HepG2 (cell line): ENCODE results near the gene OR10V1. TPM values are rescaled to one million over a fixed set of nuclear protein-coding genes. Genes with fewer than 3 reads are reported as not detected.

Experiments
- ATAC-seq: fragments of 200-7000 bp; cut with Tn5 transposase; 3 replicates; pipeline ENCODE4 v1.9.1; 2020; ENCODE audit warnings: mild to moderate bottlenecking, moderate library complexity
- BruUV-seq: library from RNA; stranded (reverse); fragments of 400-500 nt; replicated peaks from 2 replicates; lab custom pipeline; 2021; lab: Mats Ljungman, UMichigan
- CTCF ChIA-PET: fragments of 300-600 bp; formaldehyde crosslinking; extraction: SDS; loops from one replicate; lab custom pipeline; 2021; ENCODE audit warnings: low total read pairs, inconsistent platforms, low intra/inter-chr PET ratio; lab: Yijun Ruan, JAX
- POLR2A ChIA-PET: fragments of 350-600 bp; sonication (Branson Sonifier 250); formaldehyde crosslinking; loops from one replicate; lab custom pipeline; 2020; ENCODE audit warnings: antibody characterized with exemption, inconsistent platforms; lab: Yijun Ruan, JAX
- DNase-seq: peaks from one replicate; pipeline ENCODE4 v3.0.0-alpha.2; 2015; ENCODE audit warnings: low spot score
- FAIRE-seq: peaks from 3 replicates; lab custom pipeline; 2011; peaks lifted over from hg19 to GRCh38; lab: Jason Lieb, UNC
- H2AFZ ChIP-seq: one replicate; pipeline ENCODE4 v1.6.1; 2011; ENCODE audit warnings: low read length, inconsistent platforms
- H3K27ac ChIP-seq: fragments of 300-600 bp; 3 replicates; pipeline ENCODE4 v1.8.0; 2011; ENCODE audit warnings: mixed run types, mild to moderate bottlenecking, mixed read lengths, low read length, inconsistent platforms; ENCODE audit not compliant: insufficient read depth; ENCODE audit errors: extremely low read length
- H3K27me3 ChIP-seq, 2 experiments: fragments of 200-600 bp in 1 of 2; 2 replicates in 1 of 2; 3 replicates in 1 of 2; pipeline versions ENCODE4 v1.6.0 to v1.8.0; 2011; ENCODE audit warnings: low read length in 2 of 2, mild to moderate bottlenecking in 2 of 2, moderate library complexity in 2 of 2, inconsistent platforms in 1 of 2; ENCODE audit not compliant: insufficient read depth in 2 of 2, control insufficient read depth in 1 of 2
- H3K36me3 ChIP-seq, 2 experiments: fragments of 200-600 bp in 1 of 2; replicated peaks in 1 of 2; 2 replicates in 1 of 2; 3 replicates in 1 of 2; pipeline versions ENCODE4 v1.5.1 to v1.8.0; 2011; ENCODE audit warnings: low read length in 2 of 2, inconsistent platforms in 1 of 2; ENCODE audit not compliant: insufficient read depth in 2 of 2, control insufficient read depth in 1 of 2
- H3K4me1 ChIP-seq: 2 replicates; pipeline ENCODE4 v1.5.1; 2012; ENCODE audit warnings: low read length, inconsistent platforms; ENCODE audit not compliant: insufficient read depth
- H3K4me2 ChIP-seq: 2 replicates; pipeline ENCODE4 v1.6.0; 2011; ENCODE audit warnings: low read depth, low read length, inconsistent platforms
- H3K4me3 ChIP-seq, 3 experiments: fragments of 200-600 bp in 1 of 3; sonication (generic), shearing (Covaris generic) in 1 of 3; replicated peaks in 1 of 3; 2 replicates each; pipeline ENCODE4 v1.5.1; 2011 to 2016; ENCODE audit warnings: low read length in 3 of 3, inconsistent platforms in 2 of 3, low read depth in 2 of 3, mild to moderate bottlenecking in 2 of 3, control low read depth in 1 of 3, mixed read lengths in 1 of 3; ENCODE audit not compliant: insufficient read depth in 1 of 3
- H3K79me2 ChIP-seq: one replicate; pipeline ENCODE4 v1.6.1; 2011; ENCODE audit warnings: low read length, inconsistent platforms; ENCODE audit not compliant: insufficient read depth
- H3K9ac ChIP-seq: 2 replicates; pipeline ENCODE4 v1.6.0; 2011; ENCODE audit warnings: mild to moderate bottlenecking, low read depth, low read length, inconsistent platforms; ENCODE audit not compliant: insufficient read depth
- H3K9me3 ChIP-seq: 2 replicates; pipeline ENCODE4 v1.5.1; 2012; ENCODE audit warnings: mild to moderate bottlenecking, low read length
- H4K20me1 ChIP-seq: 2 replicates; pipeline ENCODE4 v1.6.0; 2011; ENCODE audit warnings: inconsistent platforms, mild to moderate bottlenecking, low read length, moderate library complexity; ENCODE audit not compliant: insufficient read depth
- GATAD2A ChIP-seq: IDR thresholded peaks from 2 replicates; pipeline ENCODE4 v1.6.1; 2016
- MAFG ChIP-seq: sonication (generic); formaldehyde crosslinking; IDR thresholded peaks from 2 replicates; pipeline ENCODE4 v1.5.1; 2020; ENCODE audit warnings: mild to moderate bottlenecking, missing genetic modification reagents
- NFIC ChIP-seq: IDR thresholded peaks from 2 replicates; pipeline ENCODE4 v1.6.1; 2012; ENCODE audit warnings: mild to moderate bottlenecking, low read length, inconsistent platforms
- PRDM15 ChIP-seq: sonication (generic); formaldehyde crosslinking; IDR thresholded peaks from 2 replicates; pipeline ENCODE4 v1.4.0; 2020; ENCODE audit warnings: missing genetic modification reagents
- REL ChIP-seq: sonication (generic); formaldehyde crosslinking; conservative IDR thresholded peaks from 2 replicates; pipeline ENCODE4 v1.8.0; 2022; ENCODE audit warnings: mild to moderate bottlenecking, missing genetic modification reagents, moderate library complexity
- SKI ChIP-seq: fragments of 450-650 bp; IDR thresholded peaks from one replicate; pipeline ENCODE4 v1.6.1; 2018; ENCODE audit warnings: mild to moderate bottlenecking; ENCODE audit not compliant: partially characterized antibody
- SP4 ChIP-seq: sonication (generic); formaldehyde crosslinking; IDR thresholded peaks from 2 replicates; pipeline ENCODE4 v1.8.1; 2023; ENCODE audit warnings: mild to moderate bottlenecking, missing genetic modification reagents
- ZBTB7B ChIP-seq: sonication (generic); formaldehyde crosslinking; IDR thresholded peaks from 2 replicates; pipeline ENCODE4 v1.4.0; 2020; ENCODE audit warnings: missing genetic modification reagents
- ZNF224 ChIP-seq: sonication (generic); formaldehyde crosslinking; IDR thresholded peaks from 2 replicates; pipeline ENCODE4 v1.5.0; 2020; ENCODE audit warnings: mild to moderate bottlenecking, missing genetic modification reagents
- ZNF234 ChIP-seq: sonication (generic); formaldehyde crosslinking; conservative IDR thresholded peaks from 2 replicates; pipeline ENCODE4 v1.5.1; 2020; ENCODE audit warnings: mild to moderate bottlenecking, missing genetic modification reagents
- ZNF597 ChIP-seq: sonication (generic); formaldehyde crosslinking; IDR thresholded peaks from 2 replicates; pipeline ENCODE4 v1.5.0; 2020; ENCODE audit warnings: missing genetic modification reagents
- WGBS: methylation state at CpG from one replicate; pipeline ENCODE4 v1.1.6; 2017; ENCODE audit warnings: low lambda C conversion rate; 5-methylcytosine and 5-hydroxymethylcytosine counted together
- in situ Hi-C: cut with HindIII; loops from 2 replicates; pipeline ENCODE4 v1.10.0; 2017; ENCODE audit warnings: low pct_unique_long_range_greater_than_20kb; ENCODE audit not compliant: extremely low pct_ligation_motif_present
- intact Hi-C: fragments of 100-400 bp; cut with micrococcal nuclease; formaldehyde crosslinking; loops from one replicate; pipeline ENCODE4 v1.10.0; 2022; ENCODE audit not compliant: unreplicated experiment
- polyA plus RNA-seq, 8 experiments: library from polyadenylated mRNA; depleted of rRNA in 3 of 8; stranded (reverse) in 7 of 8; unstranded in 1 of 8; fragments of >200 nt; fragmentation: Illumina TruSeq in 4 of 8; extraction: Trizol in 4 of 8; gene quantifications; 2 replicates each; pipeline versions ENCODE4 v1.2.1 to v1.2.3, GENCODE V29; 2011 to 2016; ENCODE audit warnings: low read depth in 4 of 8, missing spikeins in 1 of 8, mixed read lengths in 1 of 8; ENCODE audit not compliant: insufficient read depth in 1 of 8
- total RNA-seq, 5 experiments: library from RNA; depleted of rRNA; stranded (reverse); fragments of >200 nt; fragmentation: Illumina TruSeq; extraction: Trizol; gene quantifications; 2 replicates each; pipeline ENCODE4 v1.2.3, GENCODE V29; 2016; ENCODE audit warnings: low read depth in 1 of 5
- TF ChIP-seq, protein P1 (sequence below): sonication (generic); formaldehyde crosslinking; IDR thresholded peaks from 2 replicates; pipeline ENCODE4 v1.5.1; 2020; ENCODE audit warnings: mild to moderate bottlenecking, missing genetic modification reagents
- TF ChIP-seq, protein P2 (sequence below): sonication (generic); formaldehyde crosslinking; IDR thresholded peaks from 2 replicates; pipeline ENCODE4 v1.8.0; 2022; ENCODE audit warnings: mild to moderate bottlenecking, missing genetic modification reagents, moderate library complexity

OR10V1 gene
- total and polyA plus RNA-seq, 2 of the 13 experiments (the other 11 are each of a cell fraction or from before 2014, with no cell fraction given), result not detected

GRCh38 chr11:59713745-59714144 is at the start of gene OR10V1 (continued):
- TF ChIP-seq, protein P1, sequence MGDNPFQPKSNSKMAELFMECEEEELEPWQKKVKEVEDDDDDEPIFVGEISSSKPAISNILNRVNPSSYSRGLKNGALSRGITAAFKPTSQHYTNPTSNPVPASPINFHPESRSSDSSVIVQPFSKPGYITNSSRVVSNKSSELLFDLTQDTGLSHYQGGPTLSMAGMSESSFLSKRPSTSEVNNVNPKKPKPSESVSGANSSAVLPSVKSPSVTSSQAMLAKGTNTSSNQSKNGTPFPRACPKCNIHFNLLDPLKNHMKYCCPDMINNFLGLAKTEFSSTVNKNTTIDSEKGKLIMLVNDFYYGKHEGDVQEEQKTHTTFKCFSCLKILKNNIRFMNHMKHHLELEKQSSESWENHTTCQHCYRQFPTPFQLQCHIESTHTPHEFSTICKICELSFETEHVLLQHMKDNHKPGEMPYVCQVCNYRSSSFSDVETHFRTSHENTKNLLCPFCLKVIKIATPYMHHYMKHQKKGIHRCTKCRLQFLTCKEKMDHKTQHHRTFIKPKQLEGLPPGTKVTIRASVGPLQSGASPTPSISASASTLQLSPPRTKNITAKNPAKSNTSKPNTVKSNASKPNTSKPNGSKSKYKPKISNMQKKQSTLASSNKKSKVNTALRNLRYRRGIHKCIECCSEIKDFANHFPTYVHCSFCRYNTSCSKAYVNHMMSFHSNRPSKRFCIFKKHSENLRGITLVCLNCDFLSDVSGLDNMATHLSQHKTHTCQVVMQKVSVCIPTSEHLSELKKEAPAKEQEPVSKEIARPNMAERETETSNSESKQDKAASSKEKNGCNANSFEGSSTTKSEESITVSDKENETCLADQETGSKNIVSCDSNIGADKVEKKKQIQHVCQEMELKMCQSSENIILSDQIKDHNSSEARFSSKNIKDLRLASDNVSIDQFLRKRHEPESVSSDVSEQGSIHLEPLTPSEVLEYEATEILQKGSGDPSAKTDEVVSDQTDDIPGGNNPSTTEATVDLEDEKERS (CRISPR knock-in tag), result no peak
- TF ChIP-seq SP4 (CRISPR knock-in tag), result no peak

DNA sequence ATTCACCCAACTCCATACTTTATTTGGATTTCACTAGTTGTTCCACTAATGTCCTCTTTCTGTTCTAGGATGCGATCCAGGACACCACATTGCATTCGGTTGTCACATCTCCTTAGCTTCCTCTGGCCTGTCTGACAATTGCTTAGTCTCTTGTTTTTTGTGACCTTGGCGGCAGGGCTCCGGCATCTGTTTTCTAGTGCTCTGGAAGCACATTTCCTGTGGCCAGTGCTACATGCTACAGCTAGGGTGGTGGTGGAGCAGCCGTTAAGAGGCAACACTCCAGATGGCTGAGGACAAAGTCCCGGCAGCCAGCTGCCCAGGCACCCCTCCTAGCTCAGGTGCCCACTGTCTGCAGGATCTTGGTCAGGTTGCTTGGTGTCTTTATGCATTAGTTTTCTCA is 48.3 kb upstream of the OR10V1 start:
- ATAC-seq (no peak), FAIRE-seq (no peak), DNase-seq (no peak)
- intact Hi-C loops, result no loop called here
- TF ChIP-seq SKI (no peak), NFIC (no peak), PRDM15 (no peak), GATAD2A (no peak), REL (CRISPR knock-in tag) (no peak), MAFG (CRISPR knock-in tag) (no peak), ZBTB7B (CRISPR knock-in tag) (no peak), ZNF597 (CRISPR knock-in tag) (no peak), ZNF234 (CRISPR knock-in tag) (no peak), ZNF224 (no peak)
- TF ChIP-seq, protein P2, sequence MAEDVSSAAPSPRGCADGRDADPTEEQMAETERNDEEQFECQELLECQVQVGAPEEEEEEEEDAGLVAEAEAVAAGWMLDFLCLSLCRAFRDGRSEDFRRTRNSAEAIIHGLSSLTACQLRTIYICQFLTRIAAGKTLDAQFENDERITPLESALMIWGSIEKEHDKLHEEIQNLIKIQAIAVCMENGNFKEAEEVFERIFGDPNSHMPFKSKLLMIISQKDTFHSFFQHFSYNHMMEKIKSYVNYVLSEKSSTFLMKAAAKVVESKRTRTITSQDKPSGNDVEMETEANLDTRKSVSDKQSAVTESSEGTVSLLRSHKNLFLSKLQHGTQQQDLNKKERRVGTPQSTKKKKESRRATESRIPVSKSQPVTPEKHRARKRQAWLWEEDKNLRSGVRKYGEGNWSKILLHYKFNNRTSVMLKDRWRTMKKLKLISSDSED (CRISPR knock-in tag), result no peak
- Histone ChIP-seq H3K36me3 (peaks cover 0 to 4% of the 10 kb centered on the region in 2 experiments; a peak in 2 of 5 replicates), H4K20me1 (no peaks in the 10 kb centered on the region), H3K4me3 (no peak overlapping the region), H3K79me2 (no peaks in the 10 kb centered on the region), H2AFZ (no peak overlapping the region), H3K9ac (no peak overlapping the region), H3K4me1 (peaks cover 19% of the 10 kb centered on the region), H3K27me3 (no peaks in the 10 kb centered on the region), H3K4me2 (no peak overlapping the region), H3K9me3 (no peaks in the 10 kb centered on the region), H3K27ac (no peak overlapping the region)
- POLR2A ChIA-PET, result no interaction called here
- in situ Hi-C loops, result no loop called here
- no TSS peak for BruUV-seq
- CTCF ChIA-PET, result no interaction called here
- 94% methylated on average over 6 of the region's 6 CpGs for WGBS
